Thymus (tissue), 11 donors: ENCODE results near the gene GP9. TPM values are rescaled to one million over a fixed set of nuclear protein-coding genes. Genes with fewer than 3 reads are reported as not detected.

Source experiments
- DNase-seq, 9 donors: peaks; one replicate each; pipeline ENCODE4 v3.0.0-alpha.2; 2013; ENCODE audit warnings: low spot score in 9 of 9, low read depth in 6 of 9, missing footprints in 1 of 9
- H3K27ac ChIP-seq, 2 donors: one replicate each; pipeline ENCODE4 v1.5.1; 2013; ENCODE audit warnings: control low read depth in 1 of 2, low read depth in 1 of 2, low read length in 1 of 2, mild to moderate bottlenecking in 1 of 2, moderate library complexity in 1 of 2
- H3K27me3 ChIP-seq, 2 donors: one replicate each; pipeline ENCODE4 v1.5.1; 2013; ENCODE audit warnings: low read length in 1 of 2; ENCODE audit not compliant: control insufficient read depth in 2 of 2, insufficient read depth in 1 of 2
- H3K36me3 ChIP-seq, 2 donors: one replicate each; pipeline ENCODE4 v1.5.1; 2013; ENCODE audit warnings: low read length in 1 of 2, mild to moderate bottlenecking in 1 of 2, moderate library complexity in 1 of 2; ENCODE audit not compliant: control insufficient read depth in 2 of 2, insufficient read depth in 2 of 2
- H3K4me1 ChIP-seq, 2 donors: one replicate each; pipeline ENCODE4 v1.5.1; 2013; ENCODE audit warnings: low read length in 2 of 2; ENCODE audit not compliant: control insufficient read depth in 2 of 2, insufficient read depth in 2 of 2
- H3K4me3 ChIP-seq, 2 donors: one replicate each; pipeline ENCODE4 v1.5.1; 2013; ENCODE audit warnings: low read length in 2 of 2, control low read depth in 1 of 2, mild to moderate bottlenecking in 1 of 2
- H3K9me3 ChIP-seq, 2 donors: one replicate each; pipeline ENCODE4 v1.5.1; 2013; ENCODE audit warnings: low read length in 1 of 2, mild to moderate bottlenecking in 1 of 2; ENCODE audit not compliant: control insufficient read depth in 2 of 2, insufficient read depth in 1 of 2
- WGBS: extraction: QIAGEN DNeasy Blood & Tissue Kit; methylation state at CpG from one replicate; pipeline ENCODE4 v1.1.7; 2013; 5-methylcytosine and 5-hydroxymethylcytosine counted together
- polyA plus RNA-seq: library from polyadenylated mRNA; stranded (reverse); fragments of 200-250 nt; gene quantifications from one replicate; pipeline ENCODE4 v1.2.3, GENCODE V29; 2013
- total RNA-seq: library from RNA; stranded (reverse); fragments of 120-200 nt; gene quantifications from one replicate; pipeline ENCODE4 v1.2.4, GENCODE V29; 2013
- donor health status: healthy.

GP9 gene
- total and polyA plus RNA-seq, 2 donors = 0.02 to 0.14 TPM

GRCh38 chr3:129033633-129034321 lies 26.8 kb upstream of the GP9 start:
- no peaks in the 10 kb centered on the region for H3K36me3 ChIP-seq
- no peak for DNase-seq
- H3K27ac ChIP-seq = no peak overlapping the region
- peaks cover 0 to 8% of the 10 kb centered on the region in 2 donors for H3K4me1 ChIP-seq
- 97% methylated on average over 12 of the region's 12 CpGs for WGBS
- no peaks in the 10 kb centered on the region for H3K27me3 ChIP-seq
- H3K4me3 ChIP-seq = no peak overlapping the region
- no peaks in the 10 kb centered on the region for H3K9me3 ChIP-seq

GRCh38 chr3:129034642-129035041 lies 25.9 kb upstream of the GP9 start:
- Histone ChIP-seq H3K9me3 (no peaks in the 10 kb centered on the region), H3K27me3 (no peaks in the 10 kb centered on the region), H3K4me1 (peaks cover 2 to 8% of the 10 kb centered on the region in 2 donors), H3K27ac (no peak overlapping the region), H3K4me3 (no peak overlapping the region), H3K36me3 (no peaks in the 10 kb centered on the region)
- DNase-seq = no peak
- 96% methylated on average over 6 of the region's 6 CpGs for WGBS

GRCh38 chr3:129035360-129036221 lies 25.0 kb upstream of the GP9 start:
- H3K9me3 ChIP-seq = no peaks in the 10 kb centered on the region
- no peaks in the 10 kb centered on the region for H3K27me3 ChIP-seq
- no peak overlapping the region for H3K4me3 ChIP-seq
- H3K36me3 ChIP-seq = no peaks in the 10 kb centered on the region
- H3K4me1 ChIP-seq = peaks cover 5 to 8% of the 10 kb centered on the region in 2 donors
- no peak overlapping the region for H3K27ac ChIP-seq
- DNase-seq = no peak
- 78% methylated on average over 11 of the region's 11 CpGs for WGBS

GRCh38 chr3:129036222-129037092 lies 24.1 kb upstream of the GP9 start:
- peaks cover 5 to 8% of the 10 kb centered on the region in 2 donors for H3K4me1 ChIP-seq
- no peak for DNase-seq
- no peak overlapping the region for H3K4me3 ChIP-seq
- H3K27me3 ChIP-seq = no peaks in the 10 kb centered on the region
- no peak overlapping the region for H3K27ac ChIP-seq
- no peaks in the 10 kb centered on the region for H3K36me3 ChIP-seq
- 92% methylated on average over 10 of the region's 10 CpGs for WGBS
- no peaks in the 10 kb centered on the region for H3K9me3 ChIP-seq

GRCh38 chr3:129037093-129037419 lies 23.5 kb upstream of the GP9 start:
- WGBS = 49% methylated on average over 2 of the region's 2 CpGs
- no peak for DNase-seq
- Histone ChIP-seq H3K36me3 (no peaks in the 10 kb centered on the region), H3K27ac (no peak overlapping the region), H3K4me1 (peaks cover 5 to 8% of the 10 kb centered on the region in 2 donors), H3K4me3 (no peak overlapping the region), H3K27me3 (no peaks in the 10 kb centered on the region), H3K9me3 (no peaks in the 10 kb centered on the region)

- Histone ChIP-seq H3K4me1 (peaks cover 5 to 8% of the 10 kb centered on the region in 2 donors), H3K27ac (no peak overlapping the region), H3K27me3 (peaks cover 2 to 3% of the 10 kb centered on the region in 2 donors), H3K36me3 (no peaks in the 10 kb centered on the region), H3K4me3 (no peak overlapping the region), H3K9me3 (no peaks in the 10 kb centered on the region)
- DNase-seq = no peak
- WGBS = 94% methylated on average over 10 of the region's 10 CpGs
Measured at GRCh38 chr3:129038121-129038855, 22.3 kb upstream of the GP9 start.

- Histone ChIP-seq H3K36me3 (no peaks in the 10 kb centered on the region), H3K9me3 (peaks cover 0 to 3% of the 10 kb centered on the region in 2 donors), H3K27ac (no peak overlapping the region), H3K4me1 (peaks cover 5 to 8% of the 10 kb centered on the region in 2 donors), H3K4me3 (no peak overlapping the region), H3K27me3 (peaks cover 5 to 7% of the 10 kb centered on the region in 2 donors)
- WGBS = 50% methylated on average over 14 of the region's 14 CpGs
- no peak for DNase-seq
Measured at GRCh38 chr3:129039271-129040038, 21.1 kb upstream of the GP9 start.

GRCh38 chr3:129040039-129040336 lies 20.6 kb upstream of the GP9 start:
- peaks cover 5 to 10% of the 10 kb centered on the region in 2 donors for H3K27me3 ChIP-seq
- no peaks in the 10 kb centered on the region for H3K36me3 ChIP-seq
- no peak for DNase-seq
- H3K27ac ChIP-seq = no peak overlapping the region
- H3K9me3 ChIP-seq = peaks cover 0 to 5% of the 10 kb centered on the region in 2 donors
- 59% methylated on average over 3 of the region's 3 CpGs for WGBS
- H3K4me3 ChIP-seq = no peak overlapping the region
- peaks cover 5 to 8% of the 10 kb centered on the region in 2 donors for H3K4me1 ChIP-seq
